GM10248 (cell line): ENCODE data around the gene RUFY1.
"Not testable (repeated sequence)": the region's sequence is repeated elsewhere in the genome, so short reads cannot be mapped to it uniquely, and the experiment has no call there.

ENCODE experiments used
- CTCF ChIA-PET: fragments of 300-600 bp; sonication (Branson Sonifier 250); formaldehyde crosslinking; extraction: SDS; loops from one replicate; lab custom pipeline; 2021; ENCODE audit warnings: antibody characterized with exemption; lab: Yijun Ruan, JAX
- POLR2A ChIA-PET: fragments of 350-650 bp; sonication (Branson Sonifier 250); formaldehyde crosslinking; extraction: SDS; loops from one replicate; lab custom pipeline; 2020; ENCODE audit warnings: antibody characterized with exemption; lab: Yijun Ruan, JAX
- DNase-seq: peaks from one replicate; pipeline ENCODE4 v3.0.0; 2012; ENCODE audit errors: extremely low spot score
- CTCF ChIP-seq: IDR thresholded peaks from 2 replicates; pipeline ENCODE4 v1.5.1; 2012; ENCODE audit warnings: mild to moderate bottlenecking, low read depth; ENCODE audit errors: extremely low read depth, missing control alignments, control extremely low read depth

RUFY1 gene

GRCh38 chr5:179624841-179625271 lies 74.5 kb downstream of the RUFY1 start:
- DNase-seq = no peak

DNA sequence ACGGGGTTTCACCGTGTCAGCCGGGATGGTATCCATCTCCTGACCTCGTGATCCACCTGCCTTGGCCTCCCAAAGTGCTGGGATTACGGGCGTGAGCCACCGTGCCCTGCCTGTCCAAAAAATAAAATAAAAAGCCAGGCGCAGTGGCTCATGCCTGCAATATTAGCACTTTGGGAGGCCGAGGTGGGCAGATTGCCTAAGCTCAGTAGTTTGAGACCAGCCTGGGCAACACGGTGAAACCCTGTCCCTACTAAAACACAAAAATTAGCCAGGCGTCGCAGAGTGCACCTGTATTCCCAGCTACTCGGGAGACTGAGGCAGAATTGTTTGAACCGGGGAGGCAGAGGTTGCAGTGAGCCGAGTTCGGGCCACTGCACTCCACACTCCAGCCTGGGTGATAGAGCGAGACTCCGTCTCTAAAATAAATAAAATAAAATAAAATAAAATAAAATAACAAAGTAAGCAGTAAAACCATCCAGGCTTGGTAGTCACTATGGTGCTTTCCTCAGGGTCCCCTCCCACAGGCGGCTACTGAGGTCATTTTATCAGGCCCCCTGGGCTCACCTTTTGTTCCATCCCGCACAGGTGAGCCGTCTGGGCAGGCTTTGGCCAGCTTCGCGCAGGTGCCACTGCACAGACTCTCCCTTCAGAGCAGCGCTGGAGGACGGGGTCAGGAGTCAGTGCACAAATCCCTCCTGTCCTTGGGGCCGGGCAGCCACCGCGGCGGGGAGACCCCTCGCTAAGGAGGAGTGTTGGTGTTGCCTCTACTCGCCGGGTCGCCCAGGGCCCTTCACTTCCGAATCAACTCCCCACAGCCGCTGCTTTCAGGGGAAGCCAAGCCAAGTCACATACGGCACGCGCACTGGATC lies 83.4 kb downstream of the RUFY1 start:
- POLR2A ChIA-PET = interaction anchor here (0.6 kb wide), 1 partner anchor 82 kb away, joined by 3 read pairs; no protein-coding TSS in a partner anchor

More at GRCh38 chr5:179624841-179625271, 74.5 kb downstream of the RUFY1 start:
- ChIA-PET CTCF (interaction anchor here (2.7 kb wide), 1 partner anchor 9 kb away, joined by 7 read pairs; no protein-coding TSS in a partner anchor), POLR2A (no interaction called here)
- no peak for TF ChIP-seq CTCF

DNA sequence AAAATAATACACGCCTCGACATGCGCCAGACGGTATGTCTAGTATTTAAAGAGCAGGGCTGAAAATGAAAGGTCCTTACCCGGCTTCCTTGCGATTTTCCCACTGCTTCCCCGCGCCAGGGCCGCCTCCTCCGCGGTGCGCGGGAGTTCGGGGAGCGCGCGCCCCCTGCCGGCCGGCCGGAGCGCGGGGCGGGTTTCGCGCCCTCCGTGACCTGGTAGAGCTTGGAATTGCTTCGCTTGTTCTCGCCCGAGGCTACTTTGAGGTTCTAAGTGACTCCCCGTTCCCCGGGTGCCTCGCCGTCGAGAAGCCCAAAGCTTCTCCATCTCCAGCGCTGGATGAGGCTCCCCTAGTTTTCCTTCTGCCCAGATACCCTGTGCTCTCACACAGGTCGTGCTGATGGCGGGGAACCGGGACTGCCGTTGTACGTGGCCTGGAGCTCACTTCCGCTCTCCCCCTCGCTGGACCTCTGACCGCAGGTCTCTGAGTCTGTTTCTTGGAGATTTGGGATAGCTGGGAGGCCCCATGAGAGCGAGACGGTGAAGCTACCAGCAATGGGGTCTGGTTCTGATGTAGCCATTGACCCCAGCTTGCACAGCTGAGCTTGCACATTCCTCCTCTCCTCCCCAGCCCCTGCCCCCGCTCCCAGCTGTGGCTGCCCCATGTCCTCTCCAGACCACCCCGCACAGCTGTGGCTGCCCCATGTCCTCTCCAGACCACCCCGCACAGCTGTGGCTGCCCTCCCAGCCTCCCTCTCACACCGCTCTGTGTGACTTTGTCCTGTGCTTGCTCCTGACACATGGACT lies 84.2 kb downstream of the RUFY1 start:
- DNase-seq, POLR2A ChIA-PET, CTCF ChIA-PET: not testable (repeated sequence)

More for the DNA sequence above, 83.4 kb downstream of the RUFY1 start:
- DNase-seq = not testable (repeated sequence)
- CTCF ChIA-PET = interaction anchor here (1.0 kb wide), 1 partner anchor 10 kb away, joined by 7 read pairs; the partner anchor contains the start of gene HNRNPH1

- DNase-seq, CTCF ChIA-PET, POLR2A ChIA-PET: not testable (repeated sequence)
Observed at GRCh38 chr5:179639296-179639695, 88.9 kb downstream of the RUFY1 start.

DNA sequence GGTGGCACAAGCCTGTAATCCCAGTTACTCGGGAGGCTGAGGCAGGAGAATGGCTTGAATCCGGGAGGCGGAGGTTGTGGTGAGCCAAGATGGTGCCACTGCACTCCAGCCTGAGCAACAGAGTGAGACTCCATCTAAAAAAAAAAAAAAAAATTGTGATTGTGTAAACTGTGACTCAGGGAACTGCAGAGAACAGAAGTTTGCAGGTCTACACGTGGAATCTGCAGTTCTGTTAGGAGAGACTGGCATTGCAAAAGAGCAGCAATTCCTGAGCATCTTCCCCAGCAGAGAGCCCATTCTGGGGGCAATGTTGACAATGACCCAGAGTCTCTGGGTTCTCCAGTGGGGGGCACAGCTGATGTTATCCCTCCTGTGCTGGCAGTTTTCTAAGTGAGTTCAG lies 91.4 kb downstream of the RUFY1 start:
- CTCF ChIA-PET, DNase-seq: not testable (repeated sequence)

GRCh38 chr5:179642626-179643025 lies 92.3 kb downstream of the RUFY1 start:
- DNase-seq, POLR2A ChIA-PET, CTCF ChIA-PET: not testable (repeated sequence)

More for the DNA sequence above, 91.4 kb downstream of the RUFY1 start:
- POLR2A ChIA-PET = not testable (repeated sequence)

GRCh38 chr5:179643141-179643920 lies 93.0 kb downstream of the RUFY1 start:
- POLR2A ChIA-PET, CTCF ChIA-PET, DNase-seq: not testable (repeated sequence)

DNA sequence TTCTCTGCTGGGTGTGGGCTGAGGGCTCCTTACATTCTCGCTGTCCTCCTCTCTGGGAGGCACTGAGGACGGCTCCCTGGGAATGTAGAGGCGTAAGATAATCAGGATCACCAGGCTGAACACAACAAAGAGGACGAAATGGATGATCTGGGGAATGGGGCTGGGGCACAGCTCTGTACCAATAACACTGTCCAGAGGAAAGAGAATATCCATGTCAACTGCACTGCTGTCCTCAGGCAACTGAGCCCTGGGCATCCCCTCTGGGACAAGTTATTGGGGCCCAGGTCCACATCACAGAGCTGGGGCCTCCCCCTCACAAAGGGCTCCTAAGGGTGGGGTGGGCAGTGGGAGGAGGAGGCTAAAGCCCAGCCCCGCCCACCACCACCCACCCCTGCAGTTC lies 94.4 kb downstream of the RUFY1 start:
- CTCF ChIA-PET, DNase-seq: not testable (repeated sequence)

DNA sequence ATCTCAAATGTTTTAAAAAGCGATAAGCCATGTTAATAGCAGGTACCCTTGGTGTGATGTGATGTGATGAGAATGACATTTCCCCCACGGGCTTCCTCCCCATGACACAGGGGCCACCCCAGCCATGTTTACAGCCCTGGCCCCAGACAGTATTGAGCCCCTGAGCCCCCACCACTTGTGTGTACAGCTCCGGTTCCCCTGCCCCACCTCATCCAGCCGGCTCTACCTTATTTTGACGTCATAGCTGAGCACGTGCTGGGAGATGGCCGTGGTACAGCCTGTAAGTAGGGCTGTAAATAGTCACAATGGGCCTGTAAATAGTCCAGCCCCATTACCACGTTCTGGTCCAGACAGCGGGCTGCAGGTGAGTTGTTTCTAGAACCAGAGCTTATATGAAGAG lies 98.1 kb downstream of the RUFY1 start:
- ChIA-PET POLR2A (no interaction called here), CTCF (no interaction called here)
- DNase-seq = no peak
- no peak for TF ChIP-seq CTCF

More for the DNA sequence above, 94.4 kb downstream of the RUFY1 start:
- POLR2A ChIA-PET = interaction anchor here (0.6 kb wide), 1 partner anchor 80 kb away, joined by 4 read pairs; no protein-coding TSS in a partner anchor

- DNase-seq, CTCF ChIA-PET, POLR2A ChIA-PET: not testable (repeated sequence)
Observed at GRCh38 chr5:179649166-179649703, 98.9 kb downstream of the RUFY1 start.

DNA sequence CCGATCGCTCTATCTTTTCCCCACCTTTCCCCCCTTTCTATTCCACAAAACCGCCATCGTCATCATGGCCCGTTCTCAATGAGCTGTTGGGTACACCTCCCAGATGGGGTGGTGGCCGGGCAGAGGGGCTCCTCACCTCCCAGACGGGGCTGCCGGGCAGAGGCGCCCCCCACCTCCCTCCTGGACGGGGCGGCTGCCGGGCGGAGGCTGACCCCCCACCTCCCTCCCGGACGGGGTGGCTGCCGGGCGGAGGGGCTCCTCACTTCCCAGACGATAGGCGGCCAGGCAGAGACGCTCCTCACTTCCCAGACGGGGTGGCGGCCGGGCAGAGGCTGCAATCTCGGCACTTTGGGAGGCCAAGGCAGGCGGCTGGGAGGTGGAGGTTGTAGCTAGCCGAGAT lies 99.9 kb downstream of the RUFY1 start:
- DNase-seq, CTCF ChIA-PET: not testable (repeated sequence)
- POLR2A ChIA-PET = interaction anchor here (0.7 kb wide), 1 partner anchor 29 kb away, joined by 3 read pairs; no protein-coding TSS in a partner anchor

GRCh38 chr5:179653135-179653534 lies 102.8 kb downstream of the RUFY1 start:
- POLR2A ChIA-PET, CTCF ChIA-PET, DNase-seq: not testable (repeated sequence)

DNA sequence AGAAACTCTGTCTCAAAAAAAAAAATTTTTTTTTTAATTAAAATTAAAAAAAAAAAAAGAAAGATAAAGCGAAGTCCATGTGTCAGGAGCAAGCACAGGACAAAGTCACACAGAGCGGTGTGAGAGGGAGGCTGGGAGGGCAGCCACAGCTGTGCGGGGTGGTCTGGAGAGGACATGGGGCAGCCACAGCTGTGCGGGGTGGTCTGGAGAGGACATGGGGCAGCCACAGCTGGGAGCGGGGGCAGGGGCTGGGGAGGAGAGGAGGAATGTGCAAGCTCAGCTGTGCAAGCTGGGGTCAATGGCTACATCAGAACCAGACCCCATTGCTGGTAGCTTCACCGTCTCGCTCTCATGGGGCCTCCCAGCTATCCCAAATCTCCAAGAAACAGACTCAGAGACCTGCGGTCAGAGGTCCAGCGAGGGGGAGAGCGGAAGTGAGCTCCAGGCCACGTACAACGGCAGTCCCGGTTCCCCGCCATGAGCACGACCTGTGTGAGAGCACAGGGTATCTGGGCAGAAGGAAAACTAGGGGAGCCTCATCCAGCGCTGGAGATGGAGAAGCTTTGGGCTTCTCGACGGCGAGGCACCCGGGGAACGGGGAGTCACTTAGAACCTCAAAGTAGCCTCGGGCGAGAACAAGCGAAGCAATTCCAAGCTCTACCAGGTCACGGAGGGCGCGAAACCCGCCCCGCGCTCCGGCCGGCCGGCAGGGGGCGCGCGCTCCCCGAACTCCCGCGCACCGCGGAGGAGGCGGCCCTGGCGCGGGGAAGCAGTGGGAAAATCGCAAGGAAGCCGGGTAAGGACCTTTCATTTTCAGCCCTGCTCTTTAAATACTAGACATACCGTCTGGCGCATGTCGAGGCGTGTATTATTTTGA lies 107.2 kb downstream of the RUFY1 start:
- DNase-seq, POLR2A ChIA-PET, CTCF ChIA-PET: not testable (repeated sequence)
